Measurements from ENCODE around the gene TECPR1. TPM values are rescaled to one million over a fixed set of nuclear protein-coding genes. Genes with fewer than 3 reads are reported as not detected.

Gene TECPR1
- total RNA-seq, 2 experiments from 2014 or later = 23.2 to 36.4 TPM

DNA sequence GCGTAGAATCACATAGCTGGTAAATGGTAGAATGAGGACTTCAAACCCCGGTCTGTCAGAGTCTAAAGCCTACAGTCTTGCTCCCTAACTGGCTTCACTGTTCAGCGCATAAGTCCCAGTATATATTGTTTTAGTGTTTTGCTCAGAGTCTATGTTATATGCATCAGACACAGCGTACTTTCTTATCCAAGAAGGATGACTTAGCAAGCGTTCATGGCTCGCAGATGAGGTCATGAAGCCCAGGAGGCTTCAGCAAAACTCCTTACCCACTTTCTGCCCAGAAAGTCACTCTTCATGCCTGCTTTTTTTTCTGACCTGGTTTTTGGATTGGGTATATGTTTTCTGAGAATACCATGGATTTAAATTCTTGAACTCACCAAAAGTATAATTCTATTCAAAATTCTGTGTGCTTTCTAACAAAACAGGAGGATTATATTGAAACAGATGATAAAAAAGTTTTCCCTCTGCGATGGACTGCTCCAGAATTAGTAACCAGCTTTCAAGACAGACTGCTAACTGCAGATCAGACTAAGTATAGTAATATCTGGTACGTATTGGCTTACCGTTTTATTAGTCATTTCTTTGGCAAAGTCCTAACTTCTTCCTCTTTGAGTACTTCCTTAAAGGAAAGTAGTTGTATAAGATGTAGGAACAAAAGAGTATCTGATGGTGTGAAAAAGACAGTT is 65.4 kb downstream of the TECPR1 start:
- BruUV-seq (replicated peaks) = no TSS peak
- DNase-seq (ENCODE audit: low spot score) = no peak
- H3K36me3 ChIP-seq (ENCODE audit: insufficient read depth, low read length) = peaks cover 25% of the 10 kb centered on the region
- no peaks in the 10 kb centered on the region for H4K20me1 ChIP-seq (ENCODE audit: insufficient read depth, low read length)
- H3K79me2 ChIP-seq (ENCODE audit: insufficient read depth, low read depth, low read length) = no peaks in the 10 kb centered on the region
- POLR2A ChIA-PET = no interaction called here
- CTCF ChIA-PET (ENCODE audit: unreplicated experiment) = no interaction called here
- no peak overlapping the region for H3K4me3 ChIP-seq (ENCODE audit: low read depth, low read length, poor library complexity, severe bottlenecking)
- TF ChIP-seq EZH2phosphoT487 (IDR thresholded peaks at IDR 0.05; ENCODE audit: borderline replicate concordance, low read depth, low read length) = no peak
- TF ChIP-seq, protein P1, sequence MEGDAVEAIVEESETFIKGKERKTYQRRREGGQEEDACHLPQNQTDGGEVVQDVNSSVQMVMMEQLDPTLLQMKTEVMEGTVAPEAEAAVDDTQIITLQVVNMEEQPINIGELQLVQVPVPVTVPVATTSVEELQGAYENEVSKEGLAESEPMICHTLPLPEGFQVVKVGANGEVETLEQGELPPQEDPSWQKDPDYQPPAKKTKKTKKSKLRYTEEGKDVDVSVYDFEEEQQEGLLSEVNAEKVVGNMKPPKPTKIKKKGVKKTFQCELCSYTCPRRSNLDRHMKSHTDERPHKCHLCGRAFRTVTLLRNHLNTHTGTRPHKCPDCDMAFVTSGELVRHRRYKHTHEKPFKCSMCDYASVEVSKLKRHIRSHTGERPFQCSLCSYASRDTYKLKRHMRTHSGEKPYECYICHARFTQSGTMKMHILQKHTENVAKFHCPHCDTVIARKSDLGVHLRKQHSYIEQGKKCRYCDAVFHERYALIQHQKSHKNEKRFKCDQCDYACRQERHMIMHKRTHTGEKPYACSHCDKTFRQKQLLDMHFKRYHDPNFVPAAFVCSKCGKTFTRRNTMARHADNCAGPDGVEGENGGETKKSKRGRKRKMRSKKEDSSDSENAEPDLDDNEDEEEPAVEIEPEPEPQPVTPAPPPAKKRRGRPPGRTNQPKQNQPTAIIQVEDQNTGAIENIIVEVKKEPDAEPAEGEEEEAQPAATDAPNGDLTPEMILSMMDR (conservative IDR thresholded peaks at IDR 0.05; ENCODE audit: low read length) = no peak
- H3K4me2 ChIP-seq (ENCODE audit: low read length) = no peak overlapping the region
- H2AFZ ChIP-seq (ENCODE audit: low read length) = no peak overlapping the region
- H3K4me1 ChIP-seq (ENCODE audit: insufficient read depth, low read length, poor library complexity, severe bottlenecking) = no peaks in the 10 kb centered on the region
- no peak overlapping the region for H3K27ac ChIP-seq (ENCODE audit: low read depth, low read length, poor library complexity, severe bottlenecking)
- no peaks in the 10 kb centered on the region for H3K9me2 ChIP-seq (ENCODE audit: insufficient read depth, low read length)
- intact Hi-C loops (cut with micrococcal nuclease; ENCODE audit: unreplicated experiment) = no loop called here
- no peaks in the 10 kb centered on the region for H3K9me3 ChIP-seq (ENCODE audit: low read length)

DNA sequence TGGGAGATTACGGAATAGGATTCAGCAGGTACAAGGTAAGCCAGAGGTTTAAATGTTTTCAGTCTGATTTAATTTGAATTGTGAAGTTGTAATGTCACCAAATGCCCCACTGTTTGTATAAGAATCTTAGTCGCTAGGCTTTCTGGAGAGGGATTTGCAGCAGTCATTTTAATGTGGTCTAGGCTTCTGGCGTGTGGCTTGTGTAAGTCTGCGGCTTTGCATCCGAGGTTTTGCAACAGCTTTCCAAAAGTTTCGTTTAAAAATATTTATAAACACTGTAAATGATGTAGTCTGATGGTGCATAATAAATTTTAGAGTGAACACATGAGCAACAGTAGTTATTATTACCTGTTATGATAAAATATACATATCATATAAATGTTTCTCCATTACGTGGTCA is 66.9 kb downstream of the TECPR1 start:
- Histone ChIP-seq H3K9me2 (ENCODE audit: insufficient read depth, low read length) (no peaks in the 10 kb centered on the region), H3K4me2 (ENCODE audit: low read length) (no peak overlapping the region), H3K4me3 (ENCODE audit: low read depth, low read length, poor library complexity, severe bottlenecking) (no peak overlapping the region), H3K27ac (ENCODE audit: low read depth, low read length, poor library complexity, severe bottlenecking) (no peak overlapping the region), H3K36me3 (ENCODE audit: insufficient read depth, low read length) (peaks cover 23% of the 10 kb centered on the region), H2AFZ (ENCODE audit: low read length) (no peak overlapping the region), H4K20me1 (ENCODE audit: insufficient read depth, low read length) (no peaks in the 10 kb centered on the region), H3K9me3 (ENCODE audit: low read length) (no peaks in the 10 kb centered on the region), H3K4me1 (ENCODE audit: insufficient read depth, low read length, poor library complexity, severe bottlenecking) (no peaks in the 10 kb centered on the region), H3K79me2 (ENCODE audit: insufficient read depth, low read depth, low read length) (no peaks in the 10 kb centered on the region)
- intact Hi-C loops (cut with micrococcal nuclease; ENCODE audit: unreplicated experiment) = no loop called here
- ChIA-PET CTCF (ENCODE audit: unreplicated experiment) (no interaction called here), POLR2A (interaction anchor here (0.8 kb wide), 1 partner anchor 19 kb away, joined by 3 read pairs; no protein-coding TSS in a partner anchor)
- DNase-seq (ENCODE audit: low spot score) = no peak
- BruUV-seq (replicated peaks) = no TSS peak
- no peak for TF ChIP-seq EZH2phosphoT487 (IDR thresholded peaks at IDR 0.05; ENCODE audit: borderline replicate concordance, low read depth, low read length)
- TF ChIP-seq, protein P1 (conservative IDR thresholded peaks at IDR 0.05; ENCODE audit: low read length) = no peak

DNA sequence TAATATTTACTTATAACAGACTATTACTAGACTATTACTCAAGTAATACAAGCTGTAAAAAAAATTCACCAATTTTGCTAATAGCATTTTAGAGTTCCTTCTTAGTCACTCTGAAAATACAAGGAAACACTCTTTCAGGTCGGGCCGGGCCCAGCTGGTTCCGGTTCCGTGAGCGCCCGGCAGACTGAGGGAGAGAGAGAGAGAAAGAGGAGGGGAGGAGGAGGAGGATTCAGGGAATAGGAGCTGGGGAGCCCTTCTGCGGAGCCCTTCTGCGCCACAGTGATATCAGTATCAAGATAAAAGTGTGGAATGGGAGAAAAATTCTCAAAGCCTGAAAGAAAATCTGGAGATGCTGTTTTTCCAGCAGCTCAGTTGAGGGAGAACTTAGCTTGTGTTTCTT is 71.3 kb downstream of the TECPR1 start:
- H3K4me3 ChIP-seq (ENCODE audit: low read depth, low read length, poor library complexity, severe bottlenecking) = no peak overlapping the region
- no peak overlapping the region for H2AFZ ChIP-seq (ENCODE audit: low read length)
- no peaks in the 10 kb centered on the region for H3K79me2 ChIP-seq (ENCODE audit: insufficient read depth, low read depth, low read length)
- no peaks in the 10 kb centered on the region for H3K9me2 ChIP-seq (ENCODE audit: insufficient read depth, low read length)
- DNase-seq (ENCODE audit: low spot score) = no peak
- no peaks in the 10 kb centered on the region for H4K20me1 ChIP-seq (ENCODE audit: insufficient read depth, low read length)
- no peak for TF ChIP-seq EZH2phosphoT487 (IDR thresholded peaks at IDR 0.05; ENCODE audit: borderline replicate concordance, low read depth, low read length)
- TF ChIP-seq, protein P1 (conservative IDR thresholded peaks at IDR 0.05; ENCODE audit: low read length) = no peak
- BruUV-seq (replicated peaks) = no TSS peak
- POLR2A ChIA-PET = interaction anchor here (0.6 to 1.9 kb wide), 3 partner anchors 13 to 273 kb away, joined by 3 to 5 read pairs (median 4); no protein-coding TSS in a partner anchor
- CTCF ChIA-PET (ENCODE audit: unreplicated experiment) = no interaction called here
- H3K36me3 ChIP-seq (ENCODE audit: insufficient read depth, low read length) = peaks cover 13% of the 10 kb centered on the region; the same call in 1 of the 2 replicates
- no peaks in the 10 kb centered on the region for H3K9me3 ChIP-seq (ENCODE audit: low read length)
- H3K4me2 ChIP-seq (ENCODE audit: low read length) = no peak overlapping the region
- intact Hi-C loops (cut with micrococcal nuclease; ENCODE audit: unreplicated experiment) = no loop called here
- no peak overlapping the region for H3K27ac ChIP-seq (ENCODE audit: low read depth, low read length, poor library complexity, severe bottlenecking)
- H3K4me1 ChIP-seq (ENCODE audit: insufficient read depth, low read length, poor library complexity, severe bottlenecking) = peaks cover 15% of the 10 kb centered on the region
